CD4-positive, alpha-beta T cell (primary cell): Measurements from ENCODE around the gene TIMM10. TPM values are rescaled to one million over a fixed set of nuclear protein-coding genes. Genes with fewer than 3 reads are reported as not detected.

ENCODE experiments used
- ATAC-seq: fragments of 200-7000 bp; cut with Tn5 transposase; one replicate; pipeline ENCODE4 v1.10.0; 2022; ENCODE audit warnings: mild to moderate bottlenecking; ENCODE audit not compliant: poor library complexity
- CTCF ChIA-PET: fragments of 350-600 bp; sonication (Branson Sonifier 250); formaldehyde crosslinking; loops from one replicate; lab custom pipeline; 2021; ENCODE audit warnings: antibody characterized with exemption, inconsistent platforms; lab: Charles Lee
- POLR2A ChIA-PET: fragments of 350-600 bp; sonication (Branson Sonifier 250); formaldehyde crosslinking; loops from one replicate; lab custom pipeline; 2021; ENCODE audit warnings: antibody characterized with exemption, inconsistent platforms; lab: Charles Lee
- DNase-seq, 14 experiments: peaks; one replicate each; pipeline ENCODE4 v3.0.0-alpha.2; 2013 to 2020; ENCODE audit warnings: mixed read lengths in 2 of 14
- H3K27ac ChIP-seq, 2 donors: one replicate each; pipeline versions ENCODE4 v1.5.1 to v1.7.0; 2013; ENCODE audit warnings: low read length in 2 of 2, low read depth in 1 of 2, mild to moderate bottlenecking in 1 of 2
- H3K27me3 ChIP-seq, 2 experiments: 1 replicate in 1 of 2; 2 replicates in 1 of 2; pipeline versions ENCODE4 v1.6.1 to v1.7.0; 2013; ENCODE audit warnings: low read length in 2 of 2, control low read depth in 1 of 2, mild to moderate bottlenecking in 1 of 2, moderate library complexity in 1 of 2; ENCODE audit not compliant: insufficient read depth in 2 of 2, control insufficient read depth in 1 of 2
- H3K36me3 ChIP-seq: one replicate; pipeline ENCODE4 v1.6.1; 2013; ENCODE audit warnings: low read length, control low read depth; ENCODE audit not compliant: insufficient read depth
- H3K4me1 ChIP-seq: one replicate; pipeline ENCODE4 v1.6.1; 2013; ENCODE audit warnings: low read length, control low read depth; ENCODE audit not compliant: insufficient read depth
- H3K4me3 ChIP-seq: one replicate; pipeline ENCODE4 v1.5.1; 2013; ENCODE audit warnings: mild to moderate bottlenecking, low read length, moderate library complexity
- H3K9me3 ChIP-seq, 2 experiments: 1 replicate in 1 of 2; 2 replicates in 1 of 2; pipeline versions ENCODE4 v1.6.1 to v1.7.0; 2013; ENCODE audit warnings: low read length in 2 of 2, mild to moderate bottlenecking in 2 of 2, control low read depth in 1 of 2, moderate library complexity in 1 of 2; ENCODE audit not compliant: control insufficient read depth in 1 of 2, insufficient read depth in 1 of 2
- H3K27ac Mint-ChIP-seq: one replicate; pipeline ENCODE4 v1.8.0; 2020; ENCODE audit warnings: mixed read lengths
- H3K27me3 Mint-ChIP-seq: one replicate; pipeline ENCODE4 v1.8.0; 2021; ENCODE audit warnings: mixed read lengths
- H3K36me3 Mint-ChIP-seq: one replicate; pipeline ENCODE4 v1.8.0; 2021; ENCODE audit warnings: low read depth, mixed read lengths
- H3K4me1 Mint-ChIP-seq: one replicate; pipeline ENCODE4 v1.8.0; 2021; ENCODE audit warnings: low read depth, mixed read lengths
- H3K4me3 Mint-ChIP-seq: one replicate; pipeline ENCODE4 v1.8.0; 2020; ENCODE audit warnings: mild to moderate bottlenecking, mixed read lengths
- H3K9me3 Mint-ChIP-seq: one replicate; pipeline ENCODE4 v1.8.0; 2020; ENCODE audit warnings: mixed read lengths
- intact Hi-C, 2 experiments: fragments of 100-400 bp; cut with DNase I in 1 of 2; cut with micrococcal nuclease in 1 of 2; formaldehyde crosslinking; loops; one replicate each; pipeline versions ENCODE4 v1.15.1 to v1.9.0; 2023 to 2025; cut with DNase I, micrococcal nuclease
- total RNA-seq, 174 experiments: library from RNA in 2 of 174; stranded (reverse) in 2 of 174; gene quantifications; one replicate each; pipeline ENCODE4 v1.2.3 and lab custom pipeline; 2021 to 2026
- TF ChIP-seq, protein P1 (sequence below): fragments of 200-600 bp; IDR thresholded peaks from one replicate; pipeline ENCODE4 v1.8.0; 2022; ENCODE audit warnings: antibody characterized with exemption, mild to moderate bottlenecking

The TIMM10 gene
- total RNA-seq, 2 experiments from 2014 or later, result 28.0 TPM

- H3K4me3 Mint-ChIP-seq, result no peak overlapping the region
- H3K27me3 ChIP-seq, result no peaks in the 10 kb centered on the region
- CTCF ChIA-PET, result no interaction called here
- intact Hi-C loops, result no loop called here
- no peaks in the 10 kb centered on the region for H3K27me3 Mint-ChIP-seq
- peaks cover 9% of the 10 kb centered on the region for H3K4me1 Mint-ChIP-seq
- no peak overlapping the region for H3K4me3 ChIP-seq
- POLR2A ChIA-PET, result no interaction called here
- H3K27ac ChIP-seq, result no peak overlapping the region
- peaks cover 95% of the 10 kb centered on the region for H3K36me3 ChIP-seq
- ATAC-seq (no peak), DNase-seq (no peak)
- H3K27ac Mint-ChIP-seq, result no peak overlapping the region
- H3K9me3 Mint-ChIP-seq, result no peaks in the 10 kb centered on the region
- H3K4me1 ChIP-seq, result peaks cover under 1% of the 10 kb centered on the region
- TF ChIP-seq, protein P1, sequence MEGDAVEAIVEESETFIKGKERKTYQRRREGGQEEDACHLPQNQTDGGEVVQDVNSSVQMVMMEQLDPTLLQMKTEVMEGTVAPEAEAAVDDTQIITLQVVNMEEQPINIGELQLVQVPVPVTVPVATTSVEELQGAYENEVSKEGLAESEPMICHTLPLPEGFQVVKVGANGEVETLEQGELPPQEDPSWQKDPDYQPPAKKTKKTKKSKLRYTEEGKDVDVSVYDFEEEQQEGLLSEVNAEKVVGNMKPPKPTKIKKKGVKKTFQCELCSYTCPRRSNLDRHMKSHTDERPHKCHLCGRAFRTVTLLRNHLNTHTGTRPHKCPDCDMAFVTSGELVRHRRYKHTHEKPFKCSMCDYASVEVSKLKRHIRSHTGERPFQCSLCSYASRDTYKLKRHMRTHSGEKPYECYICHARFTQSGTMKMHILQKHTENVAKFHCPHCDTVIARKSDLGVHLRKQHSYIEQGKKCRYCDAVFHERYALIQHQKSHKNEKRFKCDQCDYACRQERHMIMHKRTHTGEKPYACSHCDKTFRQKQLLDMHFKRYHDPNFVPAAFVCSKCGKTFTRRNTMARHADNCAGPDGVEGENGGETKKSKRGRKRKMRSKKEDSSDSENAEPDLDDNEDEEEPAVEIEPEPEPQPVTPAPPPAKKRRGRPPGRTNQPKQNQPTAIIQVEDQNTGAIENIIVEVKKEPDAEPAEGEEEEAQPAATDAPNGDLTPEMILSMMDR, result no peak
- H3K36me3 Mint-ChIP-seq, result peaks cover 91% of the 10 kb centered on the region
- no peaks in the 10 kb centered on the region for H3K9me3 ChIP-seq
Measured at GRCh38 chr11:57556041-57556440, 25.5 kb upstream of the TIMM10 start.

- DNase-seq, result no peak
- intact Hi-C loops, result no loop called here
- Histone ChIP-seq H3K36me3 (peaks cover 98% of the 10 kb centered on the region), H3K27ac (no peak overlapping the region), H3K9me3 (no peaks in the 10 kb centered on the region), H3K4me1 (no peaks in the 10 kb centered on the region), H3K27me3 (no peaks in the 10 kb centered on the region), H3K4me3 (no peak overlapping the region)
- ChIA-PET POLR2A (no interaction called here), CTCF (no interaction called here)
- ATAC-seq, result no peak
- Mint-ChIP-seq H3K27me3 (no peaks in the 10 kb centered on the region), H3K9me3 (no peaks in the 10 kb centered on the region), H3K4me1 (peaks cover 6% of the 10 kb centered on the region), H3K4me3 (no peak overlapping the region), H3K27ac (no peak overlapping the region), H3K36me3 (peaks cover 93% of the 10 kb centered on the region)
- TF ChIP-seq, protein P1, result no peak
Measured at GRCh38 chr11:57555393-57555792, 24.8 kb upstream of the TIMM10 start.

DNA sequence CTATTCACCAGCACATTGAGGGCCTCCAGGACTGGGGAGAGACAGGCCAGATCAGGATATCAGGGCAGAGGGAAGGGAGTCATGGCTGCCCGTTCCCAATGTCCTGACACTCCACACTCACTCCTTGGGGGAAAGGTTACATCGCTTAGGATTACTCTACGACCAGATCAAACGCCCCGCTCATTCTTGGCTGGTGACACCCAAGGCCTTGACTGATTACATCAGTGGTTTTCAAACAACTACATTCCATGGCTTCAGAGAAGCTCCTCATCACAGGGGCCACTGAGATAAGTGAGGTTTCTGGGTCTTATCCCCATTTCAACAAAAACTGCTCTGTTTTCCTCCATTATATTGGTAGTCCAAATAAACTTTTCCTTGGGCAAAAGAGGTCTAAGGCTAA is 21.9 kb upstream of the TIMM10 start:
- Histone ChIP-seq H3K27me3 (no peaks in the 10 kb centered on the region), H3K27ac (no peak overlapping the region), H3K4me3 (no peak overlapping the region), H3K9me3 (no peaks in the 10 kb centered on the region), H3K4me1 (no peaks in the 10 kb centered on the region), H3K36me3 (peaks cover 90% of the 10 kb centered on the region)
- H3K4me3 Mint-ChIP-seq, result no peak overlapping the region
- no peak overlapping the region for H3K27ac Mint-ChIP-seq
- H3K9me3 Mint-ChIP-seq, result no peaks in the 10 kb centered on the region
- no peaks in the 10 kb centered on the region for H3K27me3 Mint-ChIP-seq
- TF ChIP-seq, protein P1, result no peak
- ChIA-PET CTCF (interaction anchor here (2.4 kb wide), 1 partner anchor 16 kb away, joined by 5 read pairs; no protein-coding TSS in a partner anchor), POLR2A (no interaction called here)
- H3K36me3 Mint-ChIP-seq, result peaks cover 96% of the 10 kb centered on the region
- H3K4me1 Mint-ChIP-seq, result peaks cover 6% of the 10 kb centered on the region
- intact Hi-C loops, result no loop called here
- DNase-seq, result no peak
- no peak for ATAC-seq
